Sigmoid colon (tissue), 7 donors: Measurements from ENCODE around the gene B3GALT2. TPM values are rescaled to one million over a fixed set of nuclear protein-coding genes. Genes with fewer than 3 reads are reported as not detected.

ENCODE experiments used
- DNase-seq: peaks from one replicate; pipeline ENCODE4 v3.0.0-alpha.2; 2019
- H3K27ac ChIP-seq, 4 donors: fragments of 200-600 bp; sonication (generic); one replicate each; pipeline ENCODE4 v1.5.1; 2016 to 2019; ENCODE audit warnings: mild to moderate bottlenecking in 1 of 4
- H3K27me3 ChIP-seq, 3 donors: fragments of 200-600 bp; sonication (generic); one replicate each; pipeline ENCODE4 v1.5.1; 2019; ENCODE audit warnings: mild to moderate bottlenecking in 1 of 3
- H3K36me3 ChIP-seq, 4 donors: fragments of 200-600 bp; sonication (generic); one replicate each; pipeline ENCODE4 v1.5.1; 2016 to 2019
- H3K4me1 ChIP-seq, 4 donors: fragments of 200-600 bp; sonication (generic); one replicate each; pipeline ENCODE4 v1.5.1; 2017 to 2019
- H3K4me3 ChIP-seq, 4 donors: fragments of 200-600 bp; sonication (generic); one replicate each; pipeline ENCODE4 v1.5.1; 2017 to 2019; ENCODE audit warnings: mild to moderate bottlenecking in 2 of 4, moderate library complexity in 1 of 4
- H3K9me3 ChIP-seq, 4 donors: fragments of 200-600 bp in 3 of 4; sonication (generic) in 3 of 4; one replicate each; pipeline versions ENCODE4 v1.5.1 to v1.6.1; 2013 to 2019
- CTCF ChIP-seq, 4 experiments: fragments of 450-650 bp in 3 of 4; fragments of 200-600 bp in 1 of 4; IDR thresholded peaks; one replicate each; pipeline ENCODE4 v1.5.1; 2016 to 2019; ENCODE audit warnings: antibody characterized with exemption in 4 of 4, mild to moderate bottlenecking in 3 of 4, moderate library complexity in 2 of 4
- EP300 ChIP-seq, 4 donors: sonication (generic); formaldehyde crosslinking; IDR thresholded peaks; one replicate each; pipeline ENCODE4 v1.6.1; 2017; ENCODE audit warnings: antibody characterized with exemption in 4 of 4
- POLR2A ChIP-seq, 2 donors: fragments of 450-650 bp; IDR thresholded peaks; one replicate each; pipeline ENCODE4 v1.6.1; 2016; ENCODE audit warnings: antibody characterized with exemption in 2 of 2, mild to moderate bottlenecking in 2 of 2, moderate library complexity in 2 of 2
- POLR2AphosphoS5 ChIP-seq, 4 donors: sonication (generic); formaldehyde crosslinking; IDR thresholded peaks; one replicate each; pipeline ENCODE4 v1.6.1; 2017; ENCODE audit warnings: antibody characterized with exemption in 4 of 4
- WGBS, 2 donors: extraction: QIAGEN DNeasy Blood & Tissue Kit; methylation state at CpG; one replicate each; pipeline ENCODE4 v1.1.7; 2013; 5-methylcytosine and 5-hydroxymethylcytosine counted together
- intact Hi-C: fragments of 100-400 bp; cut with DNase I; formaldehyde crosslinking; loops from one replicate; pipeline ENCODE4 v1.15.1; 2023
- polyA plus RNA-seq, 3 donors: library from polyadenylated mRNA; stranded (reverse); fragments of 200-250 nt; gene quantifications; one replicate each; pipeline ENCODE4 v1.2.3, GENCODE V29; 2013
- total RNA-seq, 4 donors: library from RNA; depleted of rRNA; stranded (reverse); fragments of >200 nt; gene quantifications; one replicate each; pipeline ENCODE4 v1.1.0, GENCODE V29; 2016
- donor health status: healthy with polysubstance abuse.
- donor health status: Bipolar disorder and iron deficiency.
- donor health status: healthy.

B3GALT2 gene
- total and polyA plus RNA-seq, 7 donors, result under 0.01 to 11.1 (median 0.83) TPM

DNA sequence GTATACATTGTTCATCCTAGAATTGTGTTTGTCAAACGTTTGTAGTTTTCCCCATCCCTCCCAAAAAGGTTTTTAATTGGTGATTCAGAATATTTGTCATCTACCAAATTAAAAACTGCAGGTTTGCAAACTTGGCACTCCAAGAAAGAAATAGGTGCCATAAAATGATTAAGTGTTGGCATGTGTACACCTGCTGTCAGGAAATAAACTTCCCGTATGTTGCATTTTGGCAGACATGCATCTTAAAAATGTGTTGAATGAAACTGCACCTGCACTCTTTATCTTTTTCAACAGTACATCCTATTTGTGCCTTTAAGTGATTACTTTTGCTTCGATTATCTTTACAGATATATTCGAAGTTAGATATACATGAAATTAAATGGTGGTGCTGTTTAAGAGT is 7.3 kb downstream of the B3GALT2 start:
- intact Hi-C loops, result no loop called here
- 15 to 35% methylated on average over 4 of the region's 4 CpGs for WGBS, 2 donors

DNA sequence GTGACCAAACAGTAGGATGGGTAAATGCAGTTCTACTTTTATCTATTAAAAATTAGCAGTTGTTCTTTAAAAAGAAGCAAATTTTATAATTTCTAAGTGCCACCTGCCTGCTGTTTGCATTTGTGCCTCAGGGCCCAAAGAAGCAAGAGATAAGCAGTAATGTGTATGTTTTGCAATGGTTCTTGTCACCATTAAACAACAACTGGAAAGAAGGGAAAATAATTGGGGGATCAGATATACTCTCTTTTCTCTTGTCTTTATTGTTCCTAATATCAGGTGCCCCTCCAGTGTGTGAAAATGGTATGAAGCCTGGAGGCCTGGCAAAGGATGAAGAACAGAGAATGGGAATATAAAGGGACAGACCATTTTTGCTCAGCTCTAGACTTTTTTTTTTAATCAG is 9.6 kb downstream of the B3GALT2 start:
- intact Hi-C loops, result no loop called here
- Histone ChIP-seq H3K9me3 (no peaks in the 10 kb centered on the region), H3K36me3 (no peaks in the 10 kb centered on the region), H3K27ac (no peak overlapping the region), H3K4me1 (peaks cover 0 to 35% (median 27%) of the 10 kb centered on the region in 4 donors), H3K27me3 (no peaks in the 10 kb centered on the region), H3K4me3 (no peak overlapping the region)
- TF ChIP-seq POLR2AphosphoS5 (IDR thresholded peaks at IDR 0.05) (no peak), POLR2A (IDR thresholded peaks at IDR 0.05) (no peak), CTCF (IDR thresholded peaks at IDR 0.05) (no peak), EP300 (IDR thresholded peaks at IDR 0.05) (no peak)
- DNase-seq, result no peak

More for the DNA sequence above, 7.3 kb downstream of the B3GALT2 start:
- Histone ChIP-seq H3K9me3 (no peaks in the 10 kb centered on the region), H3K27ac (no peak overlapping the region), H3K27me3 (no peaks in the 10 kb centered on the region), H3K4me3 (no peak overlapping the region), H3K4me1 (peaks cover 0 to 55% (median 36%) of the 10 kb centered on the region in 4 donors), H3K36me3 (no peaks in the 10 kb centered on the region)
- no peak for DNase-seq
- TF ChIP-seq EP300 (IDR thresholded peaks at IDR 0.05), result no peak
- TF ChIP-seq POLR2AphosphoS5 (IDR thresholded peaks at IDR 0.05), result no peak
- TF ChIP-seq POLR2A (IDR thresholded peaks at IDR 0.05), result no peak
- TF ChIP-seq CTCF (IDR thresholded peaks at IDR 0.05), result no peak

- no peaks in the 10 kb centered on the region for H3K36me3 ChIP-seq
- no peaks in the 10 kb centered on the region for H3K27me3 ChIP-seq
- no peak for TF ChIP-seq POLR2A (IDR thresholded peaks at IDR 0.05)
- DNase-seq, result no peak
- no peak overlapping the region for H3K4me3 ChIP-seq
- H3K27ac ChIP-seq, result no peak overlapping the region
- H3K9me3 ChIP-seq, result no peaks in the 10 kb centered on the region
- intact Hi-C loops, result no loop called here
- 51 to 69% methylated on average over 1 of the region's 1 CpG for WGBS, 2 donors
- H3K4me1 ChIP-seq, result peaks cover 0 to 28% (median 20%) of the 10 kb centered on the region in 4 donors
Measured at GRCh38 chr1:193176113-193176512, 10.3 kb downstream of the B3GALT2 start.

DNA sequence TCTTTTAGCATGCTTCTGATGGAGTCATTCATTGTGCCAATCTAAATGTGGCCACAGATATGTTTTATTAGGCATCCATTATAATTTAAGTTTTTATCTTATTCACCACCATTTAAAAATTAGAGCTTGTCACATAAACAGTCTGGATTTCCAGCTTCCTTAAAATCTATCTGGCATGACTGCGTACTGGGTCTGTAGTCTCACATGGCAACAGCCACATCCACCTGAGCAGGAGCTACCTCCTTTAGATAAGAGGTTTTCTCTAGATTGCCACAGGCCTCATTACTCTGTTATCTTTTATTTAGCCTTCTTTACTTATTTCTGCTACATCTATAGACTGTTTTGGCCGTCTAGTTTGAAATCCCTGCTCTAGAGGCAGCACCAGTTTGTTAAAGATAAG is 29.1 kb downstream of the B3GALT2 start:
- Histone ChIP-seq H3K9me3 (no peaks in the 10 kb centered on the region), H3K4me1 (peaks cover 0 to 18% (median 2%) of the 10 kb centered on the region in 4 donors), H3K36me3 (peaks cover 6 to 25% (median 13%) of the 10 kb centered on the region in 4 donors), H3K27me3 (no peaks in the 10 kb centered on the region), H3K27ac (no peak overlapping the region), H3K4me3 (no peak overlapping the region)
- DNase-seq, result no peak
- 71 to 80% methylated on average over 2 of the region's 2 CpGs for WGBS, 2 donors
- intact Hi-C loops, result no loop called here
- TF ChIP-seq EP300 (IDR thresholded peaks at IDR 0.05) (no peak), CTCF (IDR thresholded peaks at IDR 0.05) (no peak), POLR2A (IDR thresholded peaks at IDR 0.05) (no peak), POLR2AphosphoS5 (IDR thresholded peaks at IDR 0.05) (no peak)

DNA sequence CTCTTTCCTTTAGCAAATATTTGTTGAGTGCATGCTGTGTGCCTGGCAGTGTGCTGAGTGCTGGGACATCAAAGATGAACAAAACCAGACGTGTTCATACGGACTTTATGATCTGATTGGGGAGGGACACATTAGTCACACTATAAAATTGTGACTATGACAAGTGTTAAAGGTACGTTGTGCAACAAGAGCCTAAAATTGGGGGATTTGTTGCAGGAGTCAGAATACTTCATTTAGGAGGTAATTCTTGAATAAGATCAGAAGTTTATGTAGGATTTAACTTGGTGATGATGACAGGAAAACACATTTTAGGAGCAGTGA is 29.6 kb downstream of the B3GALT2 start:
- no peak overlapping the region for H3K4me3 ChIP-seq
- peaks cover 7 to 29% (median 14%) of the 10 kb centered on the region in 4 donors for H3K36me3 ChIP-seq
- no peaks in the 10 kb centered on the region for H3K27me3 ChIP-seq
- TF ChIP-seq CTCF (IDR thresholded peaks at IDR 0.05), result no peak
- TF ChIP-seq POLR2A (IDR thresholded peaks at IDR 0.05), result no peak
- no peak for TF ChIP-seq POLR2AphosphoS5 (IDR thresholded peaks at IDR 0.05)
- no peak for TF ChIP-seq EP300 (IDR thresholded peaks at IDR 0.05)
- peaks cover 0 to 18% (median 2%) of the 10 kb centered on the region in 4 donors for H3K4me1 ChIP-seq
- H3K27ac ChIP-seq, result no peak overlapping the region
- WGBS, 2 donors, result 19 to 66% methylated on average over 3 of the region's 3 CpGs
- intact Hi-C loops, result no loop called here
- DNase-seq, result no peak
- no peaks in the 10 kb centered on the region for H3K9me3 ChIP-seq
